SK-N-SH (cell line): Measurements from ENCODE around the gene KLHL22.

ENCODE experiments used
- CTCF ChIP-seq: fragments of 200-600 bp; sonication (generic); IDR thresholded peaks from 2 replicates; pipeline ENCODE4 v1.6.1; 2017; ENCODE audit warnings: antibody characterized with exemption, mild to moderate bottlenecking, moderate library complexity
- EP300 ChIP-seq, 2 experiments: IDR thresholded peaks; 2 replicates each; pipeline versions ENCODE4 v1.4.0 to v1.6.1; 2012; ENCODE audit warnings: borderline replicate concordance in 1 of 2, low read depth in 1 of 2, low read length in 1 of 2
- EZH2phosphoT487 ChIP-seq: fragments of 200-600 bp; sonication (generic); IDR thresholded peaks from 2 replicates; pipeline ENCODE4 v1.6.1; 2017; ENCODE audit warnings: low read depth, mixed run types, mild to moderate bottlenecking, antibody characterized with exemption, moderate library complexity, borderline replicate concordance
- FOXM1 ChIP-seq: IDR thresholded peaks from 2 replicates; pipeline ENCODE4 v1.4.0; 2012; ENCODE audit warnings: low read depth, mild to moderate bottlenecking
- JUND ChIP-seq: IDR thresholded peaks from 2 replicates; pipeline ENCODE4 v1.4.0; 2012
- POLR2AphosphoS5 ChIP-seq: IDR thresholded peaks from 2 replicates; pipeline ENCODE4 v1.6.1; 2012; ENCODE audit warnings: low read depth, low read length
- REST ChIP-seq: IDR thresholded peaks from 2 replicates; pipeline ENCODE4 v1.6.1; 2012; ENCODE audit warnings: mild to moderate bottlenecking, low read depth, low read length, moderate library complexity
- RFX5 ChIP-seq: IDR thresholded peaks from 2 replicates; pipeline ENCODE4 v1.6.1; 2012; ENCODE audit warnings: mild to moderate bottlenecking, improper control_type of control experiment, low read length
- SIN3A ChIP-seq: IDR thresholded peaks from 2 replicates; pipeline ENCODE4 v1.6.1; 2012; ENCODE audit warnings: low read depth, mild to moderate bottlenecking, low read length, moderate library complexity, borderline replicate concordance
- TAF1 ChIP-seq: IDR thresholded peaks from 2 replicates; pipeline ENCODE4 v1.6.1; 2012; ENCODE audit warnings: low read depth, mild to moderate bottlenecking, low read length, moderate library complexity, borderline replicate concordance
- TCF12 ChIP-seq: IDR thresholded peaks from 2 replicates; pipeline ENCODE4 v1.4.0; 2012
- YY1 ChIP-seq: IDR thresholded peaks from 2 replicates; pipeline ENCODE4 v1.4.0; 2012; ENCODE audit warnings: low read depth, mild to moderate bottlenecking
- TF ChIP-seq, protein P1 (sequence below): IDR thresholded peaks from 2 replicates; pipeline ENCODE4 v1.4.0; 2012; ENCODE audit warnings: low read depth
- TF ChIP-seq, protein P2 (sequence below): IDR thresholded peaks from 2 replicates; pipeline ENCODE4 v1.4.0; 2012; ENCODE audit warnings: low read depth, borderline replicate concordance

DNA sequence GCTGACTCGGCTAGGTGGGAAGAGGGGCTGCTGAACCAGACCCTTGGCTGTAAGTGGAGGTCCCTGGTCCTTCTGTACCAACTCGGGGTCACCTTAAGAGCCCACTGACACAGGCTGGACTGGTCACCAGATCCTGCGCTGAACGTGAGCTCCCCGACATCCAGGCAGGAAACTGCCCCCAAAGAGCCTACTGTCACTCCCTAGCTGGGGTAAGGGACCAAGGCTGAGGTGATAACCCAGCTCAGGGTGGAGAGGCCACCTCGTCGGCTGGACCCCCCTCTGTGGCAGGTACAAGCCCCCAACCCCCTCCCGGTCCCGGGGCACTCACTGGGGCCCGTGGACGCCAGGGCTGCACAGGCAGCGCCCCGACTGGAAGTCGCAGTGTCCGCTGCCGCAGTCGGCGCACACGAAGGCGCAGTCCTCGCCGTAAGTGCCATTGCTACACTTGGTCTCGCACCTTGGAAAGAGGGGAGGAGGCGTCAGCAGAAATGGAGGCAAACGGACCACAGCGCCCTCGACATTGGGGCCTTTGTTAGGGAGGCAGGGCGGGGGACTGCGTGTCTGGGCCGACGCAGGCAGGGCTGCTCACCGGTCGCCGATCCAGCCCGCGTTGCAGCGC is 65.4 kb downstream of the KLHL22 start:
- TF ChIP-seq EP300 (IDR thresholded peaks at IDR 0.05; ENCODE audit: borderline replicate concordance in 1 of 2, low read depth in 1 of 2, low read length in 1 of 2): no peak
- no peak for TF ChIP-seq REST
- no peak for TF ChIP-seq YY1
- no peak for TF ChIP-seq POLR2AphosphoS5
- no peak for TF ChIP-seq CTCF
- no peak for TF ChIP-seq EZH2phosphoT487
- TF ChIP-seq RFX5: no peak
- TF ChIP-seq, protein P1, sequence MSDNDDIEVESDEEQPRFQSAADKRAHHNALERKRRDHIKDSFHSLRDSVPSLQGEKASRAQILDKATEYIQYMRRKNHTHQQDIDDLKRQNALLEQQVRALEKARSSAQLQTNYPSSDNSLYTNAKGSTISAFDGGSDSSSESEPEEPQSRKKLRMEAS: no peak
- no peak for TF ChIP-seq SIN3A
- TF ChIP-seq TAF1: no peak
- TF ChIP-seq JUND: no peak
- no peak for TF ChIP-seq TCF12
- TF ChIP-seq, protein P2, sequence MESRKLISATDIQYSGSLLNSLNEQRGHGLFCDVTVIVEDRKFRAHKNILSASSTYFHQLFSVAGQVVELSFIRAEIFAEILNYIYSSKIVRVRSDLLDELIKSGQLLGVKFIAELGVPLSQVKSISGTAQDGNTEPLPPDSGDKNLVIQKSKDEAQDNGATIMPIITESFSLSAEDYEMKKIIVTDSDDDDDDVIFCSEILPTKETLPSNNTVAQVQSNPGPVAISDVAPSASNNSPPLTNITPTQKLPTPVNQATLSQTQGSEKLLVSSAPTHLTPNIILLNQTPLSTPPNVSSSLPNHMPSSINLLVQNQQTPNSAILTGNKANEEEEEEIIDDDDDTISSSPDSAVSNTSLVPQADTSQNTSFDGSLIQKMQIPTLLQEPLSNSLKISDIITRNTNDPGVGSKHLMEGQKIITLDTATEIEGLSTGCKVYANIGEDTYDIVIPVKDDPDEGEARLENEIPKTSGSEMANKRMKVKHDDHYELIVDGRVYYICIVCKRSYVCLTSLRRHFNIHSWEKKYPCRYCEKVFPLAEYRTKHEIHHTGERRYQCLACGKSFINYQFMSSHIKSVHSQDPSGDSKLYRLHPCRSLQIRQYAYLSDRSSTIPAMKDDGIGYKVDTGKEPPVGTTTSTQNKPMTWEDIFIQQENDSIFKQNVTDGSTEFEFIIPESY: no peak
- TF ChIP-seq FOXM1: no peak
